Measurements from ENCODE around the gene BCL2.

Gene BCL2

DNA sequence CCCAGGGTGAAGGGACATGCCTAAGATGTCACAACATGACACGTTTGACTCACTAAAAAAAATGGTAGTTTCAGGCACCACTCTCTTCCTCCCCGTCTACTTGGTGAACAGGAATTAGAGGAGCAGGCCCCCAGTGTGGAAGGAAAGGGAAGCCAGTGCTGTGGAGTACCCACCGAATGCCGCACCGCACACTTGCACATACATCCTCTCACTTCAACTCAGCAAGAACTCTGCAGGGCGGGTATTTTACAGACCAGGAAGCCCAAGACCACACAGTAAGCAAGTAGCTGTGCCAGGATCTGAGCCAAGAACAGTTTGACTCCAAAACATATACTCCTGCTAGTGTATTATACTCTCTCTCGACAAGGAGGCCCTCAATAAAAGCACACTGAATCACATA is 69.8 kb downstream of the BCL2 start:
- Histone ChIP-seq H3K27me3 (ENCODE audit: low read depth, low read length) (no peaks in the 10 kb centered on the region), H3K9ac (ENCODE audit: low read length) (no peak overlapping the region), H3K79me2 (ENCODE audit: low read length) (peaks cover 96% of the 10 kb centered on the region)

DNA sequence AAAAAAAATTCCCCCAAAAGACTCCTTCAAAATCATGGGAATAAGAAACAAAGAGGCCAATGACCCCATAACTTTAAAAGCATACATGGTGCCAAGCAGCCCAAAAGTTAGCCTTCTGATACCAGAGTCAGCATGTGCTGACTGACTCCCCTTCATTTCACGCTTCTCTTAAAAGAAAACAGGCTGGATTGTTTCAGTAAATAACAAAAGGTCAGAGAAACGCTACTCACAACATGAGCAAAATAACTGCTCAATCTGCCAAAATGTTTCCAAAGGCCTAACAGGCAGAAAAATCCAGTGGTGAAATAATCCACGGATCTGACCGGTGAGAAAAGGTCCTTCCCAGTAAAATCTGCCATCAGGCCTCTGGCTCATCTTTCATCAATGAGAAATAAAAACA is 71.6 kb downstream of the BCL2 start:
- Histone ChIP-seq H3K36me3 (replicated peaks; ENCODE audit: low read depth, low read length) (peaks cover 66% of the 10 kb centered on the region), H3K9ac (ENCODE audit: low read length) (no peak overlapping the region)
- no peak for TF ChIP-seq EZH2phosphoT487 (IDR thresholded peaks at IDR 0.05; ENCODE audit: low read depth)
- TF ChIP-seq, protein P1, sequence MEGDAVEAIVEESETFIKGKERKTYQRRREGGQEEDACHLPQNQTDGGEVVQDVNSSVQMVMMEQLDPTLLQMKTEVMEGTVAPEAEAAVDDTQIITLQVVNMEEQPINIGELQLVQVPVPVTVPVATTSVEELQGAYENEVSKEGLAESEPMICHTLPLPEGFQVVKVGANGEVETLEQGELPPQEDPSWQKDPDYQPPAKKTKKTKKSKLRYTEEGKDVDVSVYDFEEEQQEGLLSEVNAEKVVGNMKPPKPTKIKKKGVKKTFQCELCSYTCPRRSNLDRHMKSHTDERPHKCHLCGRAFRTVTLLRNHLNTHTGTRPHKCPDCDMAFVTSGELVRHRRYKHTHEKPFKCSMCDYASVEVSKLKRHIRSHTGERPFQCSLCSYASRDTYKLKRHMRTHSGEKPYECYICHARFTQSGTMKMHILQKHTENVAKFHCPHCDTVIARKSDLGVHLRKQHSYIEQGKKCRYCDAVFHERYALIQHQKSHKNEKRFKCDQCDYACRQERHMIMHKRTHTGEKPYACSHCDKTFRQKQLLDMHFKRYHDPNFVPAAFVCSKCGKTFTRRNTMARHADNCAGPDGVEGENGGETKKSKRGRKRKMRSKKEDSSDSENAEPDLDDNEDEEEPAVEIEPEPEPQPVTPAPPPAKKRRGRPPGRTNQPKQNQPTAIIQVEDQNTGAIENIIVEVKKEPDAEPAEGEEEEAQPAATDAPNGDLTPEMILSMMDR (IDR thresholded peaks at IDR 0.05; ENCODE audit: low read depth, low read length): no peak

More for the DNA sequence above, 69.8 kb downstream of the BCL2 start:
- Histone ChIP-seq H3K27ac (ENCODE audit: low read length) (no peak overlapping the region), H4K20me1 (ENCODE audit: insufficient read depth, low read length) (peaks cover 93% of the 10 kb centered on the region), H3K4me2 (ENCODE audit: low read length) (no peak overlapping the region), H3K4me1 (ENCODE audit: low read length) (no peaks in the 10 kb centered on the region), H3K9me3 (ENCODE audit: insufficient read depth, low read length) (no peaks in the 10 kb centered on the region), H3K4me3 (ENCODE audit: low read length) (no peak overlapping the region), H2AFZ (ENCODE audit: low read depth, low read length) (no peak overlapping the region), H3K36me3 (replicated peaks; ENCODE audit: low read depth, low read length) (peaks cover 83% of the 10 kb centered on the region)
- TF ChIP-seq, protein P1 (IDR thresholded peaks at IDR 0.05; ENCODE audit: low read depth, low read length): no peak
- TF ChIP-seq EZH2phosphoT487 (IDR thresholded peaks at IDR 0.05; ENCODE audit: low read depth): no peak

DNA sequence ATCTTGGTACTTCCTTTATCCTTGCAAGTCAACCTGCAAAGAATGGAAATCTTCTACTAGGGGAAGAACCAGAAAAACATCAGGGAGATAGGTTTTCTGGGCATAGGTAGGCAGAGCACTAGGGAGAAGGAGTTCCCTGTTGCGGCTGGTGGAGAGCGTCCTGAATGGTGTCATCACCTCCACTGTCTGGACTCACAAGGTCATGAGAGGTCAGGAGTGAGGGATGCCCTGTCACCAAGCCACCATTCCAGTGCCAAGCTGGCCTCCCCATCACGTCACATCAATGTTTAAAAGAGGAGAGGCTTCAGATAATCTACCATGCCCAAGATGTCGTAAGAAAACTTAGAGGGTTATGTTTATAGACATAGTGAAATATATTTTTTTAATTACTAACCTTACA is 72.1 kb downstream of the BCL2 start:
- H4K20me1 ChIP-seq (ENCODE audit: insufficient read depth, low read length): peaks cover 93% of the 10 kb centered on the region
- H3K9ac ChIP-seq (ENCODE audit: low read length): no peak overlapping the region
- peaks cover 97% of the 10 kb centered on the region for H3K79me2 ChIP-seq (ENCODE audit: low read length)

More for the DNA sequence above, 71.6 kb downstream of the BCL2 start:
- no peak overlapping the region for H3K4me2 ChIP-seq (ENCODE audit: low read length)
- H3K4me3 ChIP-seq (ENCODE audit: low read length): no peak overlapping the region
- H3K9me3 ChIP-seq (ENCODE audit: insufficient read depth, low read length): no peaks in the 10 kb centered on the region
- H4K20me1 ChIP-seq (ENCODE audit: insufficient read depth, low read length): peaks cover 93% of the 10 kb centered on the region
- no peak overlapping the region for H3K27ac ChIP-seq (ENCODE audit: low read length)
- H2AFZ ChIP-seq (ENCODE audit: low read depth, low read length): no peak overlapping the region
- peaks cover 97% of the 10 kb centered on the region for H3K79me2 ChIP-seq (ENCODE audit: low read length)
- H3K4me1 ChIP-seq (ENCODE audit: low read length): no peaks in the 10 kb centered on the region
- H3K27me3 ChIP-seq (ENCODE audit: low read depth, low read length): no peaks in the 10 kb centered on the region

DNA sequence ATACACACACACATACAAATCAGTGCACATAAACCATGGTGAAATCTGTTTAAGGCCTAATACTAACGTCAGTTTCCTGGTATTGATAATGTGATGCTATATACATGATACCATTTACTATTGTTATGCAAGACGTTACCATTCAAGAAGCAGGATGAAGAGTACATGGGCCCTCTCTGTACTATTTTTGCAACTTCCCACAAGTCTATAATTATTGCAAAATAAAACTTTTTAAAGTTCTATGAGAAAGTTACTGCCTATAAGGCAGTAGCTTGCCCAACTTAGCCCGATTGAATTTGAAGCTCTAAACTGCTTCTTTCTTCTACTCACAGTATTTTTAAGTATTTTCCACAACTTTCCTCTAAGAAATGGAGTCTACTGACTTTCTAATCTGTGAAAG is 74.0 kb downstream of the BCL2 start:
- peaks cover 98% of the 10 kb centered on the region for H4K20me1 ChIP-seq (ENCODE audit: insufficient read depth, low read length)
- TF ChIP-seq, protein P1 (IDR thresholded peaks at IDR 0.05; ENCODE audit: low read depth, low read length): no peak
- no peak for TF ChIP-seq EZH2phosphoT487 (IDR thresholded peaks at IDR 0.05; ENCODE audit: low read depth)
- H3K79me2 ChIP-seq (ENCODE audit: low read length): peaks cover 99% of the 10 kb centered on the region
- H3K9ac ChIP-seq (ENCODE audit: low read length): no peak overlapping the region
- no peak overlapping the region for H2AFZ ChIP-seq (ENCODE audit: low read depth, low read length)
- no peaks in the 10 kb centered on the region for H3K4me1 ChIP-seq (ENCODE audit: low read length)
- H3K9me3 ChIP-seq (ENCODE audit: insufficient read depth, low read length): no peaks in the 10 kb centered on the region
- no peak overlapping the region for H3K27ac ChIP-seq (ENCODE audit: low read length)
- H3K4me2 ChIP-seq (ENCODE audit: low read length): no peak overlapping the region
- H3K4me3 ChIP-seq (ENCODE audit: low read length): no peak overlapping the region
- H3K27me3 ChIP-seq (ENCODE audit: low read depth, low read length): no peaks in the 10 kb centered on the region
- peaks cover 70% of the 10 kb centered on the region for H3K36me3 ChIP-seq (replicated peaks; ENCODE audit: low read depth, low read length)

More for the DNA sequence above, 72.1 kb downstream of the BCL2 start:
- no peak overlapping the region for H3K27ac ChIP-seq (ENCODE audit: low read length)
- no peaks in the 10 kb centered on the region for H3K4me1 ChIP-seq (ENCODE audit: low read length)
- no peak overlapping the region for H2AFZ ChIP-seq (ENCODE audit: low read depth, low read length)
- H3K4me2 ChIP-seq (ENCODE audit: low read length): no peak overlapping the region
- H3K4me3 ChIP-seq (ENCODE audit: low read length): no peak overlapping the region
- no peaks in the 10 kb centered on the region for H3K27me3 ChIP-seq (ENCODE audit: low read depth, low read length)
- H3K9me3 ChIP-seq (ENCODE audit: insufficient read depth, low read length): no peaks in the 10 kb centered on the region
- TF ChIP-seq EZH2phosphoT487 (IDR thresholded peaks at IDR 0.05; ENCODE audit: low read depth): no peak
- TF ChIP-seq, protein P1 (IDR thresholded peaks at IDR 0.05; ENCODE audit: low read depth, low read length): no peak
- H3K36me3 ChIP-seq (replicated peaks; ENCODE audit: low read depth, low read length): peaks cover 64% of the 10 kb centered on the region
